GM10266 (cell line): ENCODE measurements around the gene KDM8.

ENCODE experiments used
- DNase-seq: peaks from one replicate; pipeline ENCODE4 v3.0.0; 2012; ENCODE audit errors: extremely low spot score
- TF ChIP-seq, protein P1 (sequence below): IDR thresholded peaks from 2 replicates; pipeline ENCODE4 v1.5.1; 2012; ENCODE audit warnings: mild to moderate bottlenecking, low read depth; ENCODE audit not compliant: control insufficient read depth, insufficient read depth; ENCODE audit errors: missing control alignments

The KDM8 gene

DNA sequence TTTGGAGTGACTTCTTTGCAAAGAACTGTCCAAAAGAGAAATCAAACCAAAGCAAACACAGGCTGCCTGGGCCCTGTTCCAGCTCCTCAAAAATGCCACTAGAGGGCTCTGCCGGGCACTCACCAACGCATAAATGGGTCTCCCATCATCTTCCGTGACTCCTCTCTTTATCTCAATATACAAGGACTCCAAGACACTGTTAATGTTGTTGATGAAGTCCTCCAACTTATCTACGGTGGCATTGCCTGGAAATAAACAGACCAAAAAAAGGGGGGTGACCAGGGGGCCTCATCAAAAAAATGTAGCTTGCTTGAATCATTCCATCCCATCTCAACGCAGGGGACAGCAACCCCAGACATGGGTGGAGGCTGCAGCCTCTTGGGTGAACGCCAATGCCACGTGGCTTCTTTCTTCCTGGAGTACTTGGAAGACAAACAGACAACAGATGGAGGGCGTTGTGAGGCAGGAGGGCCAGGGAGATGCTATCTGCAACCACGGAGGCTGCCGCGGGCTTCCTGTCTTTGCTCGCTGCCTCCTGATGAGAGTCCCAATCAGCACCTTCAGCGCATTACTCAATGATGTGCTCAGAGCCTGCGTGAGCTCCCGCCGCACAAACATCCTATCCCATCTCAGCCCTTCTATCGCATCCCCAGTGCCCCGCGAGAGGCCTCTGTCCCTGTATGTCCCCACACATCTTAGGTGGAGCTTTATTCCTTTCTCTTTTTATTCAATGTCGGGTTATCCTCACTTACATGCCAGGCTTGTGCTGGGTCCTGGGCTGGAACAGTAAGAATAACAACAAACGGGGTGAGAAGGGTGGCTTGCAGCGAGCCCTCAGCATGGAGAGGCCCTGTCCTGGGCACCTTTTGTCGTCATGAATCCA is 32.0 kb downstream of the KDM8 start:
- TF ChIP-seq, protein P1, sequence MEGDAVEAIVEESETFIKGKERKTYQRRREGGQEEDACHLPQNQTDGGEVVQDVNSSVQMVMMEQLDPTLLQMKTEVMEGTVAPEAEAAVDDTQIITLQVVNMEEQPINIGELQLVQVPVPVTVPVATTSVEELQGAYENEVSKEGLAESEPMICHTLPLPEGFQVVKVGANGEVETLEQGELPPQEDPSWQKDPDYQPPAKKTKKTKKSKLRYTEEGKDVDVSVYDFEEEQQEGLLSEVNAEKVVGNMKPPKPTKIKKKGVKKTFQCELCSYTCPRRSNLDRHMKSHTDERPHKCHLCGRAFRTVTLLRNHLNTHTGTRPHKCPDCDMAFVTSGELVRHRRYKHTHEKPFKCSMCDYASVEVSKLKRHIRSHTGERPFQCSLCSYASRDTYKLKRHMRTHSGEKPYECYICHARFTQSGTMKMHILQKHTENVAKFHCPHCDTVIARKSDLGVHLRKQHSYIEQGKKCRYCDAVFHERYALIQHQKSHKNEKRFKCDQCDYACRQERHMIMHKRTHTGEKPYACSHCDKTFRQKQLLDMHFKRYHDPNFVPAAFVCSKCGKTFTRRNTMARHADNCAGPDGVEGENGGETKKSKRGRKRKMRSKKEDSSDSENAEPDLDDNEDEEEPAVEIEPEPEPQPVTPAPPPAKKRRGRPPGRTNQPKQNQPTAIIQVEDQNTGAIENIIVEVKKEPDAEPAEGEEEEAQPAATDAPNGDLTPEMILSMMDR, result peak; percentile 90
- DNase-seq, result peak; percentile 67

DNA sequence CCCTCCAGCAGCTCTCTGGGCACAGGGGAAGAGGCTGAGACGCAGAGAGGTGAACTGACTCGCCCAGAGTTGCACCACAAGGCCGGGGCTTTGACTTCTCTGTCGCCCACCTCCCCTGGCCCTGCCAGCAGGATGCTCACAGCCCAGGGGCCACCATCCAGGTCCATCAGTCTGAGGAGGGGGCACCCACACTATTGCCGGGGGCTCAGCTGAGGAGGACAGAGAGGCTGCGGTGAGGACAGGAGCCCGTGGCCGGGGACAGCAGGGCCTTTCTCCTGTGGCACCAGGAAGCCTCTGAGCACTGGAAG is 32.6 kb downstream of the KDM8 start:
- no peak for DNase-seq

DNA sequence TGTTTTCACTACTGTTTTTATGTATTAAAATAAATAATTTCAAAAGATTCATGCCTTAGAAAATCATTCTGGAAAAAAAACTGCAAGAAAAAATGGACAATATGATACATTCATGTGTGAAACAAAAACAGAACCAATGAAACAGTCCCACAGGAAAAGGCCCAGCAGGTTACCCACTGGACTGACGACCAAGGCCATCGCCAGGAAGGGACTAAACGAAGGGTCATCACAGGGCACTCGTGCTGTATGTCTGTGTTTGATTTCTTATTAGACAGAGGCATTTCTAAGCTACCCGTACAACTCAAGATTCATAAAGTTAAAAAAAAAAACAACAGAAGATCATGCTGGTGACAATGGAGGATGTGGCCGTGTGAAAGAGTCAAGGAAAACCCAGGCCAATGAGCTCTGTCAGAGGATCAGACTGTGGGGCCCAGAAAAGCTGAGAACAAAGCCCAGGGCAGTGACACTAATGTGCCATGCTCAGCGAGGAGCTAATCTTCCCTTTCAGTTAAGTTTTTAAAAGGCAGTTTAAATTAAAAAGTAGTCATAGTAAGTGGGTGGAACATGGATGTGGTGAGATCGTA is 33.4 kb downstream of the KDM8 start:
- DNase-seq, result no peak
- TF ChIP-seq, protein P1, result no peak

More for the DNA sequence above, 32.6 kb downstream of the KDM8 start:
- TF ChIP-seq, protein P1, result no peak

DNA sequence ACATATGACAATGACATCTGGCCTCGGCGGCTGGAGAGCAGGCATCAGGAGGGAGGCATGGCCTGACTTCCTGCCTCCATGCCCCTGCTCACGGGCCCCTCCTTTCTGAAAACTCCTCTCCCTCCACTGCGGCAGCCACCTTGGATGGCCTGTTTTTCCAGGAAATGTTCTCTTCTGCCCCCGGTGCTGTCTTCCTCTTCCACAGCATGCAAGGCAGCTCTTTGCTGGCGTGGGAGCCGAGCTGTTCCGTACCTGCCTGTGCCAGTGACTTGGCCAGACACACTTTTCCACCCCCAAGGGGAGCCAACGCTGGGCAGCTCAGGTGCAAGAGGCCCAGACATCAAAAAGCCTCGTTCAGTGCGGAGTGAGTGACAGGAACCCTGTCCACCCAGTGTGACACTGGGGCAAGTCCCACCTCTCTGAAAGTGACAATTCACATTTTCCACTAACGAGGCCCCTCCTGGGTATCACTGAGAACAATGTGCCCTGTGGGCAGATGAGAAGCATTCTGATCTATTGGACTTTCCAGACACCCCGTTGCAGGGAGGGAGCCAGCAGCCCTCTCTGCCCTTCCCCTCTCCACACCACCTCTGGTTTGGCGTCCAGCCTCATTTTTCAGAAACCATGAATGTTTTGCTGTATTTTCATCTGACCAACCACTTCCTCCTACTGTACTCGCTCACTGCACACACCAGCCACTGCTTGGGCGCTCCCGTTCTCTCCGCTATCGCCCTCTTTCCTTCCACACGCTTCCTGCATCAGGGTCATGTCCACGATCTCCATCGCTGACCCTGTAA is 34.1 kb downstream of the KDM8 start:
- peak; percentile 71 for DNase-seq
- TF ChIP-seq, protein P1, result no peak

DNA sequence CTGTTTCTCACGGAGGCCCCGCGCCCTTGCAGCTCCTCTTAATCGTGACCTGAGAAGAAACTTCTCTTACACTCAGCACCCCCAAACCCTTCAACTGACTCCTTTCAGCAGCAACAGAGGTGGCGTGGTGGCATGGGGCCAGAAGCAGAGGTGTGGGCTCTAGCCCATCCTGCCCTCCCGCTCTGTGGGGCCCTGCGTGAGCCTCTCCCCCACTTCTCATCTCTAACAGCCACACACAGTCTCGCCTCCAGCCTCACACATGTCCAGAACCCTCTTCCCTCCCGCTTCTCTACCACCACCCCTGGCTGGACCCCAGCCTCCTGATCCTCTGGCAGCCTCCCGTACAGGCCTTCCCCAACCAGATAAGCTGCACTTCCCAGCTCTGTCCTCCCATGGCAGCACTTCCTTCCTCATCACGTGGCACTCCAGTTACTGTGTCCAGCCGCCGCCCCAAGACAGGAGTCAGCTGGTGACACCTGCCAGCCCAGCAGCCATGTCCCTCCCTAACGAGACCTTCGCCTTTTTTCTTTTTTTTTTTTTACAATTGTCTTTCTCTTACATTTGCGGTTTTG is 34.8 kb downstream of the KDM8 start:
- TF ChIP-seq, protein P1, result no peak
- DNase-seq, result no peak

DNA sequence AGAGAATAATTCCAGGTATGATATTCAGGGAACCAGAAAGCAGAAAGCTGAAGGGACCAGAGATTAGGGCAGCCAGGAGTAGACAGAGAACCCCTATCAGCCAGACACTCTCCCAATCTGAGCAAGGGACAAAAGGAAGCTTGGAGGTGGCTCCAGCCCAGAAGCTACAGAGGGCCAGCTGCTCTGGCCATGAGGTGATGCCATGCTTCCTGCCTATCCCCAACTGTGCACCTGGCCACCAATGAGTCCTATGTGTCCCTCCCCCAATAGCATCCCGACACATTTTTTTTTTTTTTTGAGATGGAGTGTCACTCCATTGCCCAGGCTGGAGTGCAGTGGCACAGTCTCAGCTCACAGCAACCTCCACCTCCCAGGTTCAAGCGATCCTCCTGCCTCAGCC is 35.3 kb downstream of the KDM8 start:
- TF ChIP-seq, protein P1, result no peak
- DNase-seq, result no peak
